Heart left ventricle (tissue), 16 donors: Measurements from ENCODE around the gene WWOX. TPM values are rescaled to one million over a fixed set of nuclear protein-coding genes. Genes with fewer than 3 reads are reported as not detected.

Experiments
- ATAC-seq, 4 donors: fragments of 200-7000 bp; cut with Tn5 transposase; one replicate each; pipeline ENCODE4 v1.9.1; 2020 to 2022; ENCODE audit warnings: moderate library complexity in 4 of 4, mild to moderate bottlenecking in 3 of 4, moderate number of reproducible peaks in 1 of 4
- DNase-seq, 5 donors: peaks; one replicate each; pipeline ENCODE4 v3.0.0-alpha.2; 2020
- H3K27ac ChIP-seq, 12 donors: fragments of 200-600 bp; sonication (generic) in 4 of 12; one replicate each; pipeline versions ENCODE4 v1.5.0 to v1.8.0; 2016 to 2022; ENCODE audit warnings: mild to moderate bottlenecking in 2 of 12
- H3K27me3 ChIP-seq, 9 donors: fragments of 200-600 bp; sonication (generic) in 2 of 9; one replicate each; pipeline versions ENCODE4 v1.5.1 to v1.8.0; 2016 to 2022; ENCODE audit warnings: mild to moderate bottlenecking in 3 of 9
- H3K36me3 ChIP-seq, 9 donors: fragments of 200-600 bp; sonication (generic) in 2 of 9; one replicate each; pipeline versions ENCODE4 v1.5.0 to v1.8.0; 2018 to 2022; ENCODE audit warnings: mild to moderate bottlenecking in 2 of 9
- H3K4me1 ChIP-seq, 12 donors: fragments of 200-600 bp; sonication (generic) in 4 of 12; one replicate each; pipeline versions ENCODE4 v1.5.0 to v1.8.0; 2016 to 2022; ENCODE audit warnings: mild to moderate bottlenecking in 3 of 12
- H3K4me3 ChIP-seq, 12 donors: fragments of 200-600 bp; sonication (generic) in 4 of 12; one replicate each; pipeline versions ENCODE4 v1.5.0 to v1.8.0; 2017 to 2022; ENCODE audit warnings: mild to moderate bottlenecking in 9 of 12, moderate library complexity in 4 of 12
- H3K9me3 ChIP-seq, 12 donors: fragments of 200-600 bp; sonication (generic) in 4 of 12; one replicate each; pipeline versions ENCODE4 v1.5.0 to v1.8.0; 2016 to 2022; ENCODE audit warnings: mild to moderate bottlenecking in 1 of 12
- CTCF ChIP-seq, 12 donors: fragments of 200-600 bp; sonication (generic) in 4 of 12; IDR thresholded peaks; one replicate each; pipeline versions ENCODE4 v1.5.0 to v1.8.0; 2018 to 2022; ENCODE audit warnings: antibody characterized with exemption in 12 of 12, mild to moderate bottlenecking in 5 of 12
- POLR2A ChIP-seq, 2 donors: fragments of 450-650 bp; IDR thresholded peaks; one replicate each; pipeline ENCODE4 v1.6.1; 2017; ENCODE audit warnings: antibody characterized with exemption in 2 of 2, mild to moderate bottlenecking in 2 of 2, moderate library complexity in 2 of 2
- WGBS, 4 donors: extraction: QIAGEN DNeasy Blood & Tissue Kit in 2 of 4; methylation state at CpG; one replicate each; pipeline versions ENCODE4 v1.1.5 to v1.1.7; 2013 to 2018; 5-methylcytosine and 5-hydroxymethylcytosine counted together
- intact Hi-C, 10 donors: fragments of 100-400 bp; cut with DNase I; formaldehyde crosslinking; loops; one replicate each; pipeline versions ENCODE4 v1.11.1 to v1.14.2; 2022
- polyA plus RNA-seq, 2 donors: library from polyadenylated mRNA; stranded (reverse); fragments of 200-250 nt; gene quantifications; one replicate each; pipeline ENCODE4 v1.2.3, GENCODE V29; 2013
- total RNA-seq, 9 donors: library from RNA; depleted of rRNA in 2 of 9; stranded (reverse); fragments of >200 nt in 2 of 9; fragmentation: NEBNext Ultra II Directional in 3 of 9; extraction: Animal tissue kit (Norgen Biotek cat#: 25700) in 3 of 9; gene quantifications; one replicate each; pipeline versions ENCODE4 v1.1.0 to v1.2.4, GENCODE V29; 2016 to 2023
- donor health status: ischemic (EF 13 %, LVEDD 7.1; RV severe dilation, severe dysfunction).
- donor health status: healthy with polysubstance abuse.
- donor health status: DM: no; HTN: yes; CAD: no.
- donor health status: DM: no; HTN: no; CAD: no.
- donor health status: ischemic (EF 25% LVEDD 6.9; RV normal size, moderate dysfunction).
- donor health status: ischemic (EF 25% LVEDD 5.7; RV mildly dilated, moderate dysfunction).
- donor health status: healthy.
- donor health status: DM: yes; HTN: yes; CAD: no.
- donor health status: ischemic (EF 35%, LVEDD 5.7; RV mildly dilated, moderate dysfunction).
- donor health status: nonischemic (EF 11% LVEDD 7.7; RV severe dilation, severe dysfunction).
- donor health status: DM: yes; HTN: yes; CAD: no.
- donor health status: PGD.
- donor health status: ischemic (EF 29% LVEDD 5.4; RV normal size, mild dysfunction).
- donor health status: nonischemic (EF 23%, LVEDD 6.1; RV moderate dilation, normal function).

Gene WWOX
- total and polyA plus RNA-seq, 11 donors = 4.3 to 18.3 (median 9.1) TPM

GRCh38 chr16:78593352-78593751 is 493.9 kb downstream of the WWOX start:
- WGBS, 4 donors = 85 to 90% (median 89%) methylated on average over 3 of the region's 3 CpGs
- ATAC-seq (no peak), DNase-seq (no peak)
- no peaks in the 10 kb centered on the region for H3K9me3 ChIP-seq
- H3K36me3 ChIP-seq = no peaks in the 10 kb centered on the region
- no peaks in the 10 kb centered on the region for H3K27me3 ChIP-seq
- intact Hi-C loops = no loop called here
- no peak overlapping the region for H3K27ac ChIP-seq
- TF ChIP-seq CTCF (IDR thresholded peaks at IDR 0.05) (no peak), POLR2A (IDR thresholded peaks at IDR 0.05) (no peak)
- H3K4me3 ChIP-seq = no peak overlapping the region
- peaks cover 0 to 4% (median 0%) of the 10 kb centered on the region in 12 donors for H3K4me1 ChIP-seq

GRCh38 chr16:78594191-78594590 is 494.7 kb downstream of the WWOX start:
- 77 to 81% (median 78%) methylated on average over 7 of the region's 7 CpGs for WGBS, 4 donors
- H3K9me3 ChIP-seq = no peaks in the 10 kb centered on the region

GRCh38 chr16:78596348-78596995 is 497.0 kb downstream of the WWOX start:
- no peak for DNase-seq
- no peak for ATAC-seq
- no peaks in the 10 kb centered on the region for H3K36me3 ChIP-seq
- H3K4me3 ChIP-seq = no peak overlapping the region
- peaks cover 0 to 4% (median 0%) of the 10 kb centered on the region in 12 donors for H3K4me1 ChIP-seq
- TF ChIP-seq POLR2A (IDR thresholded peaks at IDR 0.05) (no peak), CTCF (IDR thresholded peaks at IDR 0.05) (no peak)
- H3K27ac ChIP-seq = no peak overlapping the region
- no peaks in the 10 kb centered on the region for H3K9me3 ChIP-seq
- intact Hi-C loops = no loop called here
- no peaks in the 10 kb centered on the region for H3K27me3 ChIP-seq
- 91 to 98% (median 95%) methylated on average over 10 of the region's 10 CpGs for WGBS, 4 donors

More at GRCh38 chr16:78594191-78594590, 494.7 kb downstream of the WWOX start:
- H3K4me3 ChIP-seq = no peak overlapping the region
- H3K27me3 ChIP-seq = no peaks in the 10 kb centered on the region
- H3K27ac ChIP-seq = no peak overlapping the region
- ATAC-seq = no peak
- no peak for DNase-seq
- H3K36me3 ChIP-seq = no peaks in the 10 kb centered on the region
- intact Hi-C loops = no loop called here
- peaks cover 0 to 4% (median 0%) of the 10 kb centered on the region in 12 donors for H3K4me1 ChIP-seq
- TF ChIP-seq POLR2A (IDR thresholded peaks at IDR 0.05) (no peak), CTCF (IDR thresholded peaks at IDR 0.05) (no peak)

- ATAC-seq (no peak), DNase-seq (no peak)
- Histone ChIP-seq H3K4me1 (peaks cover 0 to 1% (median 0%) of the 10 kb centered on the region in 12 donors), H3K27me3 (no peaks in the 10 kb centered on the region), H3K9me3 (no peaks in the 10 kb centered on the region), H3K4me3 (no peak overlapping the region), H3K27ac (no peak overlapping the region), H3K36me3 (no peaks in the 10 kb centered on the region)
- 93 to 97% (median 95%) methylated on average over 9 of the region's 9 CpGs for WGBS, 4 donors
- intact Hi-C loops = no loop called here
- no peak for TF ChIP-seq POLR2A (IDR thresholded peaks at IDR 0.05)
- no peak for TF ChIP-seq CTCF (IDR thresholded peaks at IDR 0.05)
These were observed 497.6 kb downstream of the WWOX start for GRCh38 chr16:78596996-78597422.
